ENCODE results near the gene PLEKHN1.

The PLEKHN1 gene

GRCh38 chr1:936348-937264 lies 29.7 kb upstream of the PLEKHN1 start:
- TF ChIP-seq, protein P1, sequence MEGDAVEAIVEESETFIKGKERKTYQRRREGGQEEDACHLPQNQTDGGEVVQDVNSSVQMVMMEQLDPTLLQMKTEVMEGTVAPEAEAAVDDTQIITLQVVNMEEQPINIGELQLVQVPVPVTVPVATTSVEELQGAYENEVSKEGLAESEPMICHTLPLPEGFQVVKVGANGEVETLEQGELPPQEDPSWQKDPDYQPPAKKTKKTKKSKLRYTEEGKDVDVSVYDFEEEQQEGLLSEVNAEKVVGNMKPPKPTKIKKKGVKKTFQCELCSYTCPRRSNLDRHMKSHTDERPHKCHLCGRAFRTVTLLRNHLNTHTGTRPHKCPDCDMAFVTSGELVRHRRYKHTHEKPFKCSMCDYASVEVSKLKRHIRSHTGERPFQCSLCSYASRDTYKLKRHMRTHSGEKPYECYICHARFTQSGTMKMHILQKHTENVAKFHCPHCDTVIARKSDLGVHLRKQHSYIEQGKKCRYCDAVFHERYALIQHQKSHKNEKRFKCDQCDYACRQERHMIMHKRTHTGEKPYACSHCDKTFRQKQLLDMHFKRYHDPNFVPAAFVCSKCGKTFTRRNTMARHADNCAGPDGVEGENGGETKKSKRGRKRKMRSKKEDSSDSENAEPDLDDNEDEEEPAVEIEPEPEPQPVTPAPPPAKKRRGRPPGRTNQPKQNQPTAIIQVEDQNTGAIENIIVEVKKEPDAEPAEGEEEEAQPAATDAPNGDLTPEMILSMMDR (IDR thresholded peaks at IDR 0.05; ENCODE audit: insufficient read depth, low read depth, low read length, missing control alignments), result no peak
- no peak overlapping the region for H3K4me3 ChIP-seq (ENCODE audit: low read length)
- DNase-seq (ENCODE audit: low read depth), result no peak

DNA sequence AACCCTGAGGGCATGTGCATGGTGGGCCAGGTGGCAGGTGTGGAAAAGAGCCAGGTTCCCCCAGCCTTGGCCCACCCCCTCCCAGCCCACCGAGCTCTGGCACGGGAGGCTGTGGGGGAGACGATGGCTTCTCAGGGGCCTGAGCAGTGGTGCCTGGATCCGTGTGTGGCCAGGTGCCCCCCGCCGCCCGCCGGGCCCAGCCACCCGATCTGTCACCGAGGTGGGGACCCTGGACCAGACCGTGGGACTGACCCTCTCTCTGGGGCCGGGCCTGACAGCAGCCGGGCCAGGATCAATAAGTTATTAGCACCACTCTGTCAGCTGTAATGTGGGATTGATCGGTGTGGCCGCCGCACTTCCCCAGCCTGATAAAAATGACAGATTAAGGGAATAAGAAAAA lies 28.8 kb upstream of the PLEKHN1 start:
- TF ChIP-seq, protein P1 (IDR thresholded peaks at IDR 0.05; ENCODE audit: insufficient read depth, low read depth, low read length, missing control alignments), result no peak
- H3K4me3 ChIP-seq (ENCODE audit: low read length), result no peak overlapping the region
- no peak for DNase-seq (ENCODE audit: low read depth)

GRCh38 chr1:938088-938683 lies 28.1 kb upstream of the PLEKHN1 start:
- peak; percentile 57 for DNase-seq (ENCODE audit: low read depth)
- TF ChIP-seq, protein P1 (IDR thresholded peaks at IDR 0.05; ENCODE audit: insufficient read depth, low read depth, low read length, missing control alignments), result peak; percentile 62

DNA sequence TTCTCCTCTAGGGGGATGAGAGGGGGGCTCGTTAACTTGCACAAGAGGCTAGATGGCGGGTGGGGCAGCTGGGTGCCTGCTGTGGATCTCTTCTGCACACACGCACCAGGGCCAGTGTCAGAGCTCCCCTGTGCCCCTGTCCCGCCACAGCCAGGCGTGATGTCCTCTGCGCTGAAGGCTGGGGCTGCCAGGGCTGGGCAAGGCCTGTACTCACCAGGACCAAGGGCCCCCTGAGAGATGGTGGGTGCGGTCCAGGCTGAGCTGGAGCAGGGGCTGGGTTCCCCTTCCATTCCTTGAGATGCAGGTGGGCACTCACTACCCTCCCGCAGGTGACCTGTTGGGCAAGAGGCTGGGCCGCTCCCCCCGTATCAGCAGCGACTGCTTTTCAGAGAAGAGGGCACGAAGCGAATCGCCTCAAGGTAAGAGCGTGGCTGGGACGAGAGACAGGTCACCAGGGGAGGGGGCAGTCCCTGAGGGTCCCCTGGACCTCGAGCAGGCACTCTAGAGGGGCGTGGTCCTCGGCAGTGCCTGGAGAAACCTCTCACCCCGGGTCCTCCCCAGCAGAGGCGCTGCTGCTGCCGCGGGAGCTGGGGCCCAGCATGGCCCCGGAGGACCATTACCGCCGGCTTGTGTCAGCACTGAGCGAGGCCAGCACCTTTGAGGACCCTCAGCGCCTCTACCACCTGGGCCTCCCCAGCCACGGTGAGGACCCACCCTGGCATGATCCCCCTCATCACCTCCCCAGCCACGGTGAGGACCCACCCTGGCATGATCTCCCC lies 27.4 kb upstream of the PLEKHN1 start:
- TF ChIP-seq, protein P1 (IDR thresholded peaks at IDR 0.05; ENCODE audit: insufficient read depth, low read depth, low read length, missing control alignments), result no peak
- DNase-seq (ENCODE audit: low read depth), result no peak
- H3K4me3 ChIP-seq (ENCODE audit: low read length), result no peak overlapping the region

More at GRCh38 chr1:938088-938683, 28.1 kb upstream of the PLEKHN1 start:
- no peak overlapping the region for H3K4me3 ChIP-seq (ENCODE audit: low read length)

GRCh38 chr1:939511-940106 lies 26.7 kb upstream of the PLEKHN1 start:
- H3K4me3 ChIP-seq (ENCODE audit: low read length), result no peak overlapping the region
- DNase-seq (ENCODE audit: low read depth), result no peak
- TF ChIP-seq, protein P1 (IDR thresholded peaks at IDR 0.05; ENCODE audit: insufficient read depth, low read depth, low read length, missing control alignments), result no peak
